ENCODE measurements around the gene UCK1. TPM values are rescaled to one million over a fixed set of nuclear protein-coding genes. Genes with fewer than 3 reads are reported as not detected.

UCK1 gene
- total and polyA plus RNA-seq, 4 donors, result 13.4 to 34.1 (median 24.0) TPM

GRCh38 chr9:131555841-131556673 is 25.0 kb upstream of the UCK1 start:
- H3K27ac ChIP-seq (ENCODE audit: low read depth in 1 of 2, low read length in 2 of 2), result no peak overlapping the region
- H3K4me1 ChIP-seq (ENCODE audit: control insufficient read depth in 4 of 4, insufficient read depth in 4 of 4, low read length in 3 of 4), result no peaks in the 10 kb centered on the region
- no peak for DNase-seq (ENCODE audit: low spot score)
- no peak overlapping the region for H3K4me3 ChIP-seq (ENCODE audit: low read depth in 1 of 3, low read length in 3 of 3)
- 90% methylated on average over 15 of the region's 15 CpGs for WGBS
- H3K9ac ChIP-seq (ENCODE audit: low read depth in 1 of 2, low read length in 2 of 2), result no peak overlapping the region
- H3K36me3 ChIP-seq (ENCODE audit: control insufficient read depth in 4 of 4, insufficient read depth in 3 of 4, low read depth in 1 of 4, low read length in 3 of 4), result peaks cover 0 to 12% (median 0%) of the 10 kb centered on the region in 4 donors
- H3K27me3 ChIP-seq (ENCODE audit: control insufficient read depth in 4 of 4, insufficient read depth in 4 of 4, low read length in 3 of 4), result no peaks in the 10 kb centered on the region
- H3K9me3 ChIP-seq (ENCODE audit: control insufficient read depth in 4 of 4, low read length in 3 of 4), result no peaks in the 10 kb centered on the region
- TF ChIP-seq RAD21 (IDR thresholded peaks at IDR 0.05), result no peak
- TF ChIP-seq ATF3 (IDR thresholded peaks at IDR 0.05), result no peak

- Histone ChIP-seq H3K27ac (ENCODE audit: low read depth in 1 of 2, low read length in 2 of 2) (no peak overlapping the region), H3K36me3 (ENCODE audit: control insufficient read depth in 4 of 4, insufficient read depth in 3 of 4, low read depth in 1 of 4, low read length in 3 of 4) (peaks cover 0 to 12% (median 0%) of the 10 kb centered on the region in 4 donors), H3K27me3 (ENCODE audit: control insufficient read depth in 4 of 4, insufficient read depth in 4 of 4, low read length in 3 of 4) (no peaks in the 10 kb centered on the region), H3K4me1 (ENCODE audit: control insufficient read depth in 4 of 4, insufficient read depth in 4 of 4, low read length in 3 of 4) (no peaks in the 10 kb centered on the region), H3K9me3 (ENCODE audit: control insufficient read depth in 4 of 4, low read length in 3 of 4) (no peaks in the 10 kb centered on the region), H3K9ac (ENCODE audit: low read depth in 1 of 2, low read length in 2 of 2) (no peak overlapping the region), H3K4me3 (ENCODE audit: low read depth in 1 of 3, low read length in 3 of 3) (no peak overlapping the region)
- 74% methylated on average over 54 of the region's 54 CpGs for WGBS
- no peak for TF ChIP-seq RXRA (IDR thresholded peaks at IDR 0.05)
- TF ChIP-seq FOXA1 (IDR thresholded peaks at IDR 0.05), result no peak
- TF ChIP-seq SP1 (IDR thresholded peaks at IDR 0.05), result no peak
- no peak for TF ChIP-seq YY1 (IDR thresholded peaks at IDR 0.05)
- TF ChIP-seq ATF3 (IDR thresholded peaks at IDR 0.05), result no peak
- TF ChIP-seq REST (IDR thresholded peaks at IDR 0.05), result no peak
- TF ChIP-seq ZBTB33 (IDR thresholded peaks at IDR 0.05), result no peak
- no peak for TF ChIP-seq HNF4A (conservative IDR thresholded peaks at IDR 0.05)
- TF ChIP-seq MAX (IDR thresholded peaks at IDR 0.05), result no peak
- no peak for TF ChIP-seq NR2F2 (IDR thresholded peaks at IDR 0.05)
- TF ChIP-seq HNF4G (IDR thresholded peaks at IDR 0.05), result no peak
- no peak for TF ChIP-seq TAF1 (conservative IDR thresholded peaks at IDR 0.05)
- no peak for DNase-seq (ENCODE audit: low spot score)
These were observed 23.8 kb upstream of the UCK1 start for GRCh38 chr9:131554843-131555351.

Measured in liver (tissue), 9 donors.